OCI-LY3 (cell line): Measurements from ENCODE around the gene C3orf49.

Experiments
- H2AFZ ChIP-seq: fragments of 200-600, 300-600 bp; shearing (Covaris generic); 2 replicates; pipeline ENCODE4 v1.6.0; 2014; ENCODE audit warnings: antibody characterized with exemption, low read depth, low read length
- H3K27ac ChIP-seq: fragments of 200-600, 300-600 bp; sonication (generic); 2 replicates; pipeline ENCODE4 v1.5.1; 2014; ENCODE audit warnings: mild to moderate bottlenecking, low read length, moderate library complexity, mixed read lengths
- H3K27me3 ChIP-seq: fragments of 200-600, 300-600 bp; sonication (generic); 2 replicates; pipeline ENCODE4 v1.6.1; 2014; ENCODE audit warnings: low read depth, low read length, mixed read lengths
- H3K36me3 ChIP-seq: fragments of 200-600, 300-600 bp; sonication (generic); replicated peaks from 2 replicates; pipeline ENCODE3; 2014; ENCODE audit warnings: low read depth, low read length, mixed read lengths
- H3K4me1 ChIP-seq: fragments of 300-600, 200-600 bp; sonication (generic); 2 replicates; pipeline ENCODE4 v1.6.1; 2014; ENCODE audit warnings: low read length, mixed read lengths
- H3K4me2 ChIP-seq: fragments of 200-600, 300-600 bp; sonication (generic); 2 replicates; pipeline ENCODE4 v1.6.1; 2014; ENCODE audit warnings: low read length, mixed read lengths
- H3K4me3 ChIP-seq: fragments of 300-600, 200-600 bp; sonication (generic); 2 replicates; pipeline ENCODE4 v1.5.1; 2014; ENCODE audit warnings: antibody characterized with exemption, mild to moderate bottlenecking, low read length, moderate library complexity
- H3K79me2 ChIP-seq: fragments of 300-600, 200-600 bp; shearing (Covaris generic); 2 replicates; pipeline ENCODE4 v1.6.1; 2014; ENCODE audit warnings: mild to moderate bottlenecking, low read length, mixed read lengths
- H3K9ac ChIP-seq: fragments of 300-600, 200-600 bp; shearing (Covaris generic); 2 replicates; pipeline ENCODE4 v1.6.0; 2014; ENCODE audit warnings: mild to moderate bottlenecking, low read length, moderate library complexity
- H3K9me3 ChIP-seq: fragments of 200-600, 300-600 bp; shearing (Covaris generic); 2 replicates; pipeline ENCODE4 v1.6.1; 2014; ENCODE audit warnings: low read length, mixed read lengths; ENCODE audit not compliant: insufficient read depth
- H4K20me1 ChIP-seq: fragments of 200-600, 300-600 bp; sonication (generic); 2 replicates; pipeline ENCODE4 v1.6.1; 2016; ENCODE audit warnings: low read length, mixed read lengths; ENCODE audit not compliant: insufficient read depth
- CTCF ChIP-seq: fragments of 200-600, 300-600 bp; sonication (generic); IDR thresholded peaks from 2 replicates; pipeline ENCODE4 v1.5.1; 2014; ENCODE audit warnings: antibody characterized with exemption, low read length, low read depth
- EZH2phosphoT487 ChIP-seq: fragments of 200-600 bp; shearing (Covaris generic); IDR thresholded peaks from 2 replicates; pipeline ENCODE4 v1.6.1; 2018; ENCODE audit warnings: antibody characterized with exemption, mixed run types, low read depth

The C3orf49 gene

GRCh38 chr3:63819151-63819398 is at the start of gene C3orf49:
Gene C3orf49 (plus strand): TSS chr3:63819299. CDS start chr3:63819472, 173 bp downstream.
- no peak within 1 kb of the TSS for H3K4me3 ChIP-seq
- H3K9me3 ChIP-seq: no peaks in the 10 kb centered on the region
- H3K27ac ChIP-seq: no peak within 1 kb of the TSS
- no peaks in the 10 kb centered on the region for H3K79me2 ChIP-seq
- H3K9ac ChIP-seq: no peak within 1 kb of the TSS
- no peaks in the 10 kb centered on the region for H4K20me1 ChIP-seq
- no peak within 1 kb of the TSS for H3K4me2 ChIP-seq
- H3K36me3 ChIP-seq: no peaks in the 10 kb centered on the region
- no peak for TF ChIP-seq EZH2phosphoT487
- TF ChIP-seq CTCF: no peak
- H3K4me1 ChIP-seq: no peaks in the 10 kb centered on the region
- no peak within 1 kb of the TSS for H2AFZ ChIP-seq
- no peaks in the 10 kb centered on the region for H3K27me3 ChIP-seq

GRCh38 chr3:63774781-63775180 is 44.3 kb upstream of the C3orf49 start:
- Histone ChIP-seq H3K27me3 (no peaks in the 10 kb centered on the region), H3K4me3 (no peak overlapping the region), H3K4me1 (no peaks in the 10 kb centered on the region), H3K36me3 (no peaks in the 10 kb centered on the region), H3K9me3 (no peaks in the 10 kb centered on the region), H3K27ac (no peak overlapping the region), H2AFZ (no peak overlapping the region), H3K79me2 (no peaks in the 10 kb centered on the region), H3K9ac (no peak overlapping the region), H3K4me2 (no peak overlapping the region), H4K20me1 (no peaks in the 10 kb centered on the region)
- no peak for TF ChIP-seq CTCF
- TF ChIP-seq EZH2phosphoT487: no peak

- H3K36me3 ChIP-seq: no peaks in the 10 kb centered on the region
- no peaks in the 10 kb centered on the region for H4K20me1 ChIP-seq
- no peak overlapping the region for H3K4me2 ChIP-seq
- H3K9me3 ChIP-seq: no peaks in the 10 kb centered on the region
- H3K9ac ChIP-seq: no peak overlapping the region
- TF ChIP-seq CTCF (no peak), EZH2phosphoT487 (no peak)
- H3K4me1 ChIP-seq: no peaks in the 10 kb centered on the region
- no peak overlapping the region for H3K4me3 ChIP-seq
- no peaks in the 10 kb centered on the region for H3K79me2 ChIP-seq
- H3K27ac ChIP-seq: no peak overlapping the region
- H3K27me3 ChIP-seq: no peaks in the 10 kb centered on the region
- H2AFZ ChIP-seq: no peak overlapping the region
Measured at GRCh38 chr3:63779227-63779626, 39.9 kb upstream of the C3orf49 start.

GRCh38 chr3:63791974-63792373 is 27.1 kb upstream of the C3orf49 start:
- Histone ChIP-seq H3K27ac (no peak overlapping the region), H3K79me2 (no peaks in the 10 kb centered on the region), H2AFZ (no peak overlapping the region), H3K4me3 (no peak overlapping the region), H3K4me1 (no peaks in the 10 kb centered on the region), H4K20me1 (no peaks in the 10 kb centered on the region), H3K27me3 (no peaks in the 10 kb centered on the region), H3K9me3 (no peaks in the 10 kb centered on the region), H3K36me3 (no peaks in the 10 kb centered on the region), H3K9ac (no peak overlapping the region), H3K4me2 (no peak overlapping the region)
- TF ChIP-seq EZH2phosphoT487 (no peak), CTCF (peak; percentile 32; the same call in 1 of the 2 replicates)
